ENCODE measurements around the gene MACF1.
"Not testable (repeated sequence)": the region's sequence is repeated elsewhere in the genome, so short reads cannot be mapped to it uniquely, and the experiment has no call there.

Gene MACF1

GRCh38 chr1:39204441-39205081 is at the start of gene MACF1:
Gene MACF1, plus strand, starts transcription at chr1:39204695. Its CDS starts 328 bp downstream, at chr1:39205023.
- peak; percentile 19 to 30 for DNase-seq

GRCh38 chr1:39157304-39157703 is 47.2 kb upstream of the MACF1 start:
- TF ChIP-seq GATA1 (IDR thresholded peaks at IDR 0.05; ENCODE audit: low read depth, low read length) (no peak), POLR2A (IDR thresholded peaks at IDR 0.05; ENCODE audit: low read length) (no peak)
- no peak for DNase-seq

More at GRCh38 chr1:39204441-39205081, at the start of gene MACF1:
- no peak for TF ChIP-seq GATA1 (IDR thresholded peaks at IDR 0.05; ENCODE audit: low read depth, low read length)
- TF ChIP-seq POLR2A (IDR thresholded peaks at IDR 0.05; ENCODE audit: low read length), result peak; percentile 62

- no peak for TF ChIP-seq POLR2A (IDR thresholded peaks at IDR 0.05; ENCODE audit: low read length)
- TF ChIP-seq GATA1 (IDR thresholded peaks at IDR 0.05; ENCODE audit: low read depth, low read length), result no peak
Measured at GRCh38 chr1:39158327-39159086, 46.0 kb upstream of the MACF1 start.

GRCh38 chr1:39159224-39160036 is 45.1 kb upstream of the MACF1 start:
- TF ChIP-seq GATA1 (IDR thresholded peaks at IDR 0.05; ENCODE audit: low read depth, low read length), result no peak
- no peak for TF ChIP-seq POLR2A (IDR thresholded peaks at IDR 0.05; ENCODE audit: low read length)
- DNase-seq, result no peak

More at GRCh38 chr1:39158327-39159086, 46.0 kb upstream of the MACF1 start:
- DNase-seq, result no peak

GRCh38 chr1:39160703-39161102 is 43.8 kb upstream of the MACF1 start:
- DNase-seq, result no peak
- TF ChIP-seq POLR2A (IDR thresholded peaks at IDR 0.05; ENCODE audit: low read length) (no peak), GATA1 (IDR thresholded peaks at IDR 0.05; ENCODE audit: low read depth, low read length) (no peak)

GRCh38 chr1:39161811-39162210 is 42.7 kb upstream of the MACF1 start:
- not testable (repeated sequence) for DNase-seq

GRCh38 chr1:39163469-39163868 is 41.0 kb upstream of the MACF1 start:
- no peak for DNase-seq
- no peak for TF ChIP-seq GATA1 (IDR thresholded peaks at IDR 0.05; ENCODE audit: low read depth, low read length)
- no peak for TF ChIP-seq POLR2A (IDR thresholded peaks at IDR 0.05; ENCODE audit: low read length)

- no peak for DNase-seq
- TF ChIP-seq GATA1 (IDR thresholded peaks at IDR 0.05; ENCODE audit: low read depth, low read length), result no peak
- TF ChIP-seq POLR2A (IDR thresholded peaks at IDR 0.05; ENCODE audit: low read length), result no peak
Measured at GRCh38 chr1:39164256-39164655, 40.2 kb upstream of the MACF1 start.

GRCh38 chr1:39165049-39165448 is 39.4 kb upstream of the MACF1 start:
- no peak for DNase-seq
- no peak for TF ChIP-seq GATA1 (IDR thresholded peaks at IDR 0.05; ENCODE audit: low read depth, low read length)
- TF ChIP-seq POLR2A (IDR thresholded peaks at IDR 0.05; ENCODE audit: low read length), result no peak

GRCh38 chr1:39165488-39165887 is 39.0 kb upstream of the MACF1 start:
- no peak for TF ChIP-seq GATA1 (IDR thresholded peaks at IDR 0.05; ENCODE audit: low read depth, low read length)
- TF ChIP-seq POLR2A (IDR thresholded peaks at IDR 0.05; ENCODE audit: low read length), result no peak
- no peak for DNase-seq

GRCh38 chr1:39167632-39168209 is 36.8 kb upstream of the MACF1 start:
- TF ChIP-seq POLR2A (IDR thresholded peaks at IDR 0.05; ENCODE audit: low read length), result no peak
- no peak for TF ChIP-seq GATA1 (IDR thresholded peaks at IDR 0.05; ENCODE audit: low read depth, low read length)
- DNase-seq, result peak; percentile 66 to 89

GRCh38 chr1:39168301-39169080 is 36.0 kb upstream of the MACF1 start:
- TF ChIP-seq GATA1 (IDR thresholded peaks at IDR 0.05; ENCODE audit: low read depth, low read length) (no peak), POLR2A (IDR thresholded peaks at IDR 0.05; ENCODE audit: low read length) (no peak)

More at GRCh38 chr1:39168301-39169080, 36.0 kb upstream of the MACF1 start:
- no peak for DNase-seq
